Breast epithelium (tissue), 3 donors: ENCODE results near the gene FNIP2.
"Not testable (repeated sequence)": the region's sequence is repeated elsewhere in the genome, so short reads cannot be mapped to it uniquely, and the experiment has no call there.

Source experiments
- POLR2A ChIP-seq: fragments of 450-650 bp; IDR thresholded peaks from one replicate; pipeline ENCODE4 v1.6.1; 2016; ENCODE audit warnings: antibody characterized with exemption, mild to moderate bottlenecking, moderate library complexity
- POLR2AphosphoS5 ChIP-seq, 3 donors: sonication (generic); formaldehyde crosslinking; IDR thresholded peaks; one replicate each; pipeline ENCODE4 v1.6.1; 2017; ENCODE audit warnings: antibody characterized with exemption in 3 of 3
- TF ChIP-seq, protein P1 (sequence below), 3 donors: fragments of 450-650 bp; IDR thresholded peaks; one replicate each; pipeline ENCODE4 v1.5.1; 2016 to 2017; ENCODE audit warnings: antibody characterized with exemption in 3 of 3, mild to moderate bottlenecking in 3 of 3, moderate library complexity in 3 of 3

GRCh38 chr4:158920452-158920996 is 151.7 kb downstream of the FNIP2 start:
- not testable (repeated sequence) for TF ChIP-seq POLR2AphosphoS5 (IDR thresholded peaks at IDR 0.05); POLR2A
- TF ChIP-seq, protein P1, sequence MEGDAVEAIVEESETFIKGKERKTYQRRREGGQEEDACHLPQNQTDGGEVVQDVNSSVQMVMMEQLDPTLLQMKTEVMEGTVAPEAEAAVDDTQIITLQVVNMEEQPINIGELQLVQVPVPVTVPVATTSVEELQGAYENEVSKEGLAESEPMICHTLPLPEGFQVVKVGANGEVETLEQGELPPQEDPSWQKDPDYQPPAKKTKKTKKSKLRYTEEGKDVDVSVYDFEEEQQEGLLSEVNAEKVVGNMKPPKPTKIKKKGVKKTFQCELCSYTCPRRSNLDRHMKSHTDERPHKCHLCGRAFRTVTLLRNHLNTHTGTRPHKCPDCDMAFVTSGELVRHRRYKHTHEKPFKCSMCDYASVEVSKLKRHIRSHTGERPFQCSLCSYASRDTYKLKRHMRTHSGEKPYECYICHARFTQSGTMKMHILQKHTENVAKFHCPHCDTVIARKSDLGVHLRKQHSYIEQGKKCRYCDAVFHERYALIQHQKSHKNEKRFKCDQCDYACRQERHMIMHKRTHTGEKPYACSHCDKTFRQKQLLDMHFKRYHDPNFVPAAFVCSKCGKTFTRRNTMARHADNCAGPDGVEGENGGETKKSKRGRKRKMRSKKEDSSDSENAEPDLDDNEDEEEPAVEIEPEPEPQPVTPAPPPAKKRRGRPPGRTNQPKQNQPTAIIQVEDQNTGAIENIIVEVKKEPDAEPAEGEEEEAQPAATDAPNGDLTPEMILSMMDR (IDR thresholded peaks at IDR 0.05), result not testable (repeated sequence)
